Measurements from ENCODE around the gene KCTD17.

Gene KCTD17

GRCh38 chr22:37051391-37052385 is at the start of gene KCTD17:
KCTD17 (plus strand) TSS chr22:37051742; CDS start chr22:37051761, 19 bp downstream.
- DNase-seq: peak; percentile 32 to 40

GRCh38 chr22:37001826-37002225 is 49.7 kb upstream of the KCTD17 start:
- DNase-seq: no peak

- no peak for DNase-seq
Observed at GRCh38 chr22:37002633-37003032, 48.9 kb upstream of the KCTD17 start.

GRCh38 chr22:37007651-37008050 is 43.9 kb upstream of the KCTD17 start:
- DNase-seq: peak; percentile 5 to 30

GRCh38 chr22:37008365-37008764 is 43.2 kb upstream of the KCTD17 start:
- DNase-seq: peak; percentile 32 to 39

- no peak for DNase-seq
Observed at GRCh38 chr22:37009490-37009889, 42.1 kb upstream of the KCTD17 start.

- no peak for DNase-seq
Observed at GRCh38 chr22:37010174-37010573, 41.4 kb upstream of the KCTD17 start.

- no peak for DNase-seq
Observed at GRCh38 chr22:37010976-37011375, 40.6 kb upstream of the KCTD17 start.

GRCh38 chr22:37011472-37011871 is 40.1 kb upstream of the KCTD17 start:
- no peak for DNase-seq

GRCh38 chr22:37012262-37012904 is 39.2 kb upstream of the KCTD17 start:
- no peak for DNase-seq

- DNase-seq: no peak
Observed at GRCh38 chr22:37012956-37013355, 38.6 kb upstream of the KCTD17 start.

GRCh38 chr22:37014415-37014806 is 37.1 kb upstream of the KCTD17 start:
- DNase-seq: no peak

GRCh38 chr22:37014835-37015586 is 36.5 kb upstream of the KCTD17 start:
- DNase-seq: no peak

GRCh38 chr22:37015587-37015878 is 36.0 kb upstream of the KCTD17 start:
- no peak for DNase-seq

- no peak for DNase-seq
Observed at GRCh38 chr22:37016134-37016910, 35.2 kb upstream of the KCTD17 start.

GRCh38 chr22:37017356-37017755 is 34.2 kb upstream of the KCTD17 start:
- no peak for DNase-seq

GRCh38 chr22:37018086-37018814 is 33.3 kb upstream of the KCTD17 start:
- DNase-seq: no peak

- peak in 1 of 2 experiments; percentile 66 for DNase-seq
Observed at GRCh38 chr22:37018815-37019308, 32.7 kb upstream of the KCTD17 start.

GRCh38 chr22:37019309-37020191 is 32.0 kb upstream of the KCTD17 start, which contains the start of the genes MPST and TST:
MPST (plus strand) TSS chr22:37019742; CDS start chr22:37019837, 95 bp downstream.
TST (minus strand) TSS chr22:37019447; CDS start chr22:37018732, 715 bp downstream.
- peak; percentile 36 to 62 for DNase-seq

GRCh38 chr22:37020192-37020479 is 31.4 kb upstream of the KCTD17 start:
- DNase-seq: peak; percentile 65 to 69

GRCh38 chr22:37021041-37021440 is 30.5 kb upstream of the KCTD17 start:
- no peak for DNase-seq
